Mesenchymal stem cell (in vitro differentiated cells and primary cell): ENCODE results near the gene RRP1B.

Experiments used
- DNase-seq: peaks from one replicate; pipeline ENCODE4 v3.0.0-alpha.2; 2013
- H2AFZ ChIP-seq: one replicate; pipeline ENCODE4 v1.6.1; 2013; ENCODE audit warnings: low read depth, mild to moderate bottlenecking, control low read depth, inconsistent platforms, low read length, moderate library complexity
- H2AK5ac ChIP-seq: 2 replicates; pipeline ENCODE4 v1.6.1; 2013; ENCODE audit warnings: low read length, moderate library complexity, mild to moderate bottlenecking, inconsistent platforms; ENCODE audit not compliant: severe bottlenecking
- H2BK120ac ChIP-seq: one replicate; pipeline ENCODE4 v1.6.1; 2013; ENCODE audit warnings: low read depth, mild to moderate bottlenecking, inconsistent platforms, low read length, moderate library complexity
- H2BK12ac ChIP-seq, 2 experiments: one replicate each; pipeline ENCODE4 v1.6.1; 2013; ENCODE audit warnings: inconsistent platforms in 2 of 2, low read length in 2 of 2, mild to moderate bottlenecking in 2 of 2, moderate library complexity in 2 of 2, control low read depth in 1 of 2
- H2BK15ac ChIP-seq: one replicate; pipeline ENCODE4 v1.6.1; 2013; ENCODE audit warnings: mild to moderate bottlenecking, low read depth, inconsistent platforms; ENCODE audit not compliant: poor library complexity, severe bottlenecking
- H2BK5ac ChIP-seq: 2 replicates; pipeline ENCODE4 v1.6.1; 2013; ENCODE audit warnings: low read depth, mild to moderate bottlenecking, low read length, control low read depth, inconsistent platforms; ENCODE audit not compliant: poor library complexity, severe bottlenecking
- H3K14ac ChIP-seq, 2 experiments: one replicate each; pipeline ENCODE4 v1.6.1; 2013; ENCODE audit warnings: inconsistent platforms in 2 of 2, low read length in 2 of 2, control low read depth in 1 of 2, mild to moderate bottlenecking in 1 of 2, moderate library complexity in 1 of 2
- H3K18ac ChIP-seq, 2 experiments: one replicate each; pipeline ENCODE4 v1.6.1; 2013; ENCODE audit warnings: inconsistent platforms in 2 of 2, low read length in 2 of 2, control low read depth in 1 of 2, low read depth in 1 of 2, mild to moderate bottlenecking in 1 of 2
- H3K23ac ChIP-seq, 2 experiments: one replicate each; pipeline ENCODE4 v1.6.1; 2013; ENCODE audit warnings: inconsistent platforms in 2 of 2, low read length in 2 of 2, mild to moderate bottlenecking in 2 of 2, moderate library complexity in 2 of 2, control low read depth in 1 of 2
- H3K27ac ChIP-seq: 2 replicates; pipeline ENCODE4 v1.5.1; 2013; ENCODE audit warnings: mild to moderate bottlenecking, moderate library complexity, low read length, control low read depth, inconsistent platforms; ENCODE audit not compliant: poor library complexity, severe bottlenecking
- H3K27me3 ChIP-seq, 2 experiments: 2 replicates each; pipeline versions ENCODE4 v1.6.1 to v1.7.0; 2013; ENCODE audit warnings: low read length in 2 of 2, mild to moderate bottlenecking in 2 of 2, moderate library complexity in 2 of 2, control low read depth in 1 of 2, inconsistent platforms in 1 of 2; ENCODE audit not compliant: control insufficient read depth in 1 of 2, insufficient read depth in 1 of 2
- H3K36me3 ChIP-seq, 2 experiments: 2 replicates each; pipeline versions ENCODE4 v1.6.1 to v1.7.0; 2013; ENCODE audit warnings: low read length in 2 of 2, control low read depth in 1 of 2, inconsistent platforms in 1 of 2, low read depth in 1 of 2, mild to moderate bottlenecking in 1 of 2; ENCODE audit not compliant: insufficient read depth in 2 of 2, control insufficient read depth in 1 of 2
- H3K4ac ChIP-seq, 2 experiments: one replicate each; pipeline ENCODE4 v1.6.1; 2013; ENCODE audit warnings: inconsistent platforms in 2 of 2, low read length in 2 of 2, mild to moderate bottlenecking in 2 of 2, moderate library complexity in 2 of 2, control low read depth in 1 of 2, low read depth in 1 of 2
- H3K4me1 ChIP-seq: 2 replicates; pipeline ENCODE4 v1.6.1; 2013; ENCODE audit warnings: low read depth, low read length, control low read depth; ENCODE audit not compliant: control insufficient read depth, insufficient read depth
- H3K4me2 ChIP-seq: 2 replicates; pipeline ENCODE4 v1.6.1; 2013; ENCODE audit warnings: low read length, mild to moderate bottlenecking, inconsistent platforms; ENCODE audit not compliant: poor library complexity, severe bottlenecking
- H3K4me3 ChIP-seq, 2 experiments: 2 replicates each; pipeline versions ENCODE4 v1.5.1 to v1.7.0; 2013; ENCODE audit warnings: low read length in 2 of 2, mild to moderate bottlenecking in 2 of 2, control low read depth in 1 of 2, low read depth in 1 of 2; ENCODE audit not compliant: insufficient read depth in 1 of 2
- H3K79me1 ChIP-seq: replicated peaks from 2 replicates; pipeline ENCODE4 v1.6.1; 2013; ENCODE audit warnings: mild to moderate bottlenecking, control low read depth, low read length, inconsistent platforms; ENCODE audit not compliant: poor library complexity, severe bottlenecking
- H3K9ac ChIP-seq: 2 replicates; pipeline ENCODE4 v1.7.0; 2013; ENCODE audit warnings: mild to moderate bottlenecking, low read length, moderate library complexity
- H3K9me3 ChIP-seq: 2 replicates; pipeline ENCODE4 v1.7.0; 2013; ENCODE audit warnings: mild to moderate bottlenecking, low read length; ENCODE audit not compliant: control insufficient read depth
- H4K8ac ChIP-seq: one replicate; pipeline ENCODE4 v1.6.1; 2013; ENCODE audit warnings: inconsistent platforms, mild to moderate bottlenecking, low read length, moderate library complexity
- H4K91ac ChIP-seq: one replicate; pipeline ENCODE4 v1.6.1; 2013; ENCODE audit warnings: mild to moderate bottlenecking, low read length, inconsistent platforms
- WGBS: methylation state at CpG from one replicate; pipeline ENCODE4 v1.1.7; 2013; ENCODE audit warnings: mixed read lengths; 5-methylcytosine and 5-hydroxymethylcytosine counted together

RRP1B gene

DNA sequence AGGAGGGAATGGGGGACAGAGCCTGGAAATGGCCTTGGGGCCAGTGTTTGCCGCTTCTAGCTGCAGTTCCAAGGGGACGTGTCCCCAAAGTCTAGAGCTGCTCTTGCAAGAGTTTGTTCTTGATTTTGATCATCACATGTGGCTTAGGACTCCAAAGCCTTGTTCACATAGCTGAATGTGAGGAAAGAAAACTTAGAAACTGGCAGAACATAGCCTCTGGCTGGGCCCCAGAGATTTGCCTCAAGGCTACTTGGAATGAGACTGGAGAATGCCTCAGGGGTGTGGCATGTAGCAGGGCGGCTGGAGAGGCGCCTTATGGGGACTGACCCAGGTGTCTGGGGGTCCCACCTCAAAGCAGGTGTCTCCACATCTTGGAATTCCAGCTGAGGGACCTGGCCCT is 61.8 kb downstream of the RRP1B start:
- peak overlapping the region in 1 of 2 experiments; percentile 21 for H3K14ac ChIP-seq
- peaks cover 12% of the 10 kb centered on the region for H3K79me1 ChIP-seq
- H3K4ac ChIP-seq, result no peak overlapping the region
- no peaks in the 10 kb centered on the region for H3K27me3 ChIP-seq
- H2BK120ac ChIP-seq, result no peak overlapping the region
- no peak overlapping the region for H2AFZ ChIP-seq
- H2AK5ac ChIP-seq, result no peak overlapping the region
- H3K4me1 ChIP-seq, result peaks cover 41% of the 10 kb centered on the region
- peak overlapping the region in 1 of 2 experiments; percentile 67 for H2BK12ac ChIP-seq
- H3K36me3 ChIP-seq, result peaks cover 12 to 26% of the 10 kb centered on the region in 2 experiments
- 96% methylated on average over 4 of the region's 4 CpGs for WGBS
- no peak for DNase-seq
- no peaks in the 10 kb centered on the region for H3K9me3 ChIP-seq
- H3K23ac ChIP-seq, result peak overlapping the region in 1 of 2 experiments; percentile 79
- H2BK5ac ChIP-seq, result no peak overlapping the region
- H4K8ac ChIP-seq, result no peak overlapping the region
- H3K9ac ChIP-seq, result peak overlapping the region; percentile 95
- no peak overlapping the region for H4K91ac ChIP-seq
- no peak overlapping the region for H2BK15ac ChIP-seq
- H3K27ac ChIP-seq, result no peak overlapping the region
- no peak overlapping the region for H3K18ac ChIP-seq
- H3K4me3 ChIP-seq, result peak overlapping the region in 1 of 2 experiments; percentile 87
- peak overlapping the region; percentile 77 for H3K4me2 ChIP-seq

DNA sequence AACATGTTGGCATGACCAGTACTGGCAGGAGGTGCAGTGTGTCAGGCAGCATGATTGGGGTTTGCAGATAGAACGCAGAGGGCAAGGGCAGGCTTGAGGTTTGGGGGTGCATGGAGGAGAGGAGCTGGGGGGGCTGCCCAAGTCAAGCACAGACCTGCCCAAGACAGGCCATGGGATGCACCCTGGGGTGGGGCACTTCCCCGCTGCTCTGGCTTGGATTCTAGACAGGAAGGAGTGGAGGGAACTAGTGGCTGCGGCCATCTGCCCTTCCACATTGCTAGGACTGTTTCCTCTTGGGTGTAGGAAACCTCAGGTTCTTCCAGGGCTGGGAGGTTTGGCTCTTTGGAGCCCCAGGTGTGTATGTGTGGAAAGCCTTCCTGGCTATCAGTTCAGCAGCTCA is 62.6 kb downstream of the RRP1B start:
- Histone ChIP-seq H2AFZ (no peak overlapping the region), H3K4me1 (peaks cover 42% of the 10 kb centered on the region), H2BK5ac (no peak overlapping the region), H2BK12ac (no peak overlapping the region), H2BK15ac (no peak overlapping the region), H4K91ac (no peak overlapping the region), H3K27me3 (no peaks in the 10 kb centered on the region), H3K18ac (no peak overlapping the region), H3K36me3 (peaks cover 12 to 31% of the 10 kb centered on the region in 2 experiments), H2BK120ac (no peak overlapping the region), H3K9me3 (no peaks in the 10 kb centered on the region), H3K4me2 (no peak overlapping the region), H2AK5ac (no peak overlapping the region), H3K79me1 (peaks cover 12% of the 10 kb centered on the region), H4K8ac (no peak overlapping the region), H3K9ac (no peak overlapping the region), H3K14ac (no peak overlapping the region), H3K4ac (no peak overlapping the region), H3K27ac (no peak overlapping the region), H3K23ac (no peak overlapping the region), H3K4me3 (no peak overlapping the region)
- 100% methylated on average over 3 of the region's 3 CpGs for WGBS
- DNase-seq, result no peak

DNA sequence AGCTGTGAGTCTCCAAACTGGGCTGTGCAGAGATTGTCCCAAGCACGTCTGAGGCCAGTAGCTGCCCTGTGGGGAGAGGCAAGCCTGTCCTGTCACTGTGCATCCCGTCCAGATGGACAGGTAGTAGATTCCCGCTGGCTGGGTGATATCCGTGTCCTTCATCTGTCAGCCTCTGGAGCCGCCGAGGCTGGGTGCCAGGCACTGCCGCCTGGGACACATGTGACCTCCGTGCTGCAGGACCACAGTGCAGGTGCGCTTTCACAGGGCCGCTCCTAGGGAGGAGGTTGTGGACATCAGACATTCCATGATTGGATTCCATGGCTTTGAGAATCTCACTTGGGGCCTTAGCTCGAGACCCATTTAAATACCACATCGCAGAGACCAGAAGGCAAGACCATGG is 64.3 kb downstream of the RRP1B start:
- Histone ChIP-seq H3K27me3 (no peaks in the 10 kb centered on the region), H2BK15ac (no peak overlapping the region), H3K14ac (no peak overlapping the region), H2AFZ (no peak overlapping the region), H3K23ac (no peak overlapping the region), H3K27ac (no peak overlapping the region), H3K36me3 (peaks cover 12 to 37% of the 10 kb centered on the region in 2 experiments), H2BK5ac (no peak overlapping the region), H4K8ac (no peak overlapping the region), H2BK12ac (no peak overlapping the region), H3K4me2 (no peak overlapping the region), H4K91ac (no peak overlapping the region), H3K9ac (no peak overlapping the region), H2BK120ac (no peak overlapping the region), H3K4ac (no peak overlapping the region), H2AK5ac (no peak overlapping the region), H3K9me3 (no peaks in the 10 kb centered on the region), H3K4me1 (peaks cover 49% of the 10 kb centered on the region), H3K4me3 (no peak overlapping the region), H3K79me1 (peaks cover 12% of the 10 kb centered on the region), H3K18ac (no peak overlapping the region)
- no peak for DNase-seq
- 94% methylated on average over 12 of the region's 12 CpGs for WGBS

DNA sequence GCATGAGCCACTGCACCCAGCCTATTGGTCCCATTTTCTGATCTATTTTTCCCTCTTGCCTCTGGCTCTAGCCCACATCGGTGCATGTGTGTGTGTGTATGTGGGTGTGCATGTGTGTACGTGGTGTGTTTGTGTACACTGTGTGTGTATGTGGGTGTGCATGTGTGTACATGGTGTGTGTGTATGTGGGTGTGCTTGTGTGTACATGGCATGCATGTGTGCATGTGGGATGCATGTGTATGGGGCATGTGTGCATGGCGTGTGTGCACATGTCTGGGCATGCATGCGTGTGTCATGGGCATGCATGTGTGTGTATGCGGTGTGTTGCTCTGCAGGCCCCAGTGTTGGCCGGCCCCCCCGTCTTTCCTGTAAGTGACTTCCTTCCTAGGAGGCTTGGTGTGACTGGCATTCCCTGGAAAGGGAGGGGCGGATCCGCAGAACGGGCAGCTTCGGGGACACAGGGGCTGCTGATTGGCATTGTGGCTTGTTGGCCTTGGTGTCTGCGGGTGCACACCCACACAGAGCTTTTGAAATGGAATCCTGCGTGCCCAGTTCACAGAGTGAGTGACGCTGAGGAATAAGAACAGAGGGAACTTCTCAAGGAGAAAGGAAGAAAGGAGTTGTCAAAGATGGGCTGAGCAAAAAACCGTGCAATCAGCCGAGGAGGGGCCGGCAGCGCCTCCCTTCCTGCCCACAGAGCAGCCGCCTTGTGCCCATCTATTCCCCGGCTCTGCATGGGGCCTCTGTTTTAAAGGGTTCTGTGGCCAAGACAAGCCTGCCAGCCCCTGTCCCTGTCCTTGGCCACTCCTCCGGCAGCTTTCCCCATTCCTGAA is 67.5 kb downstream of the RRP1B start:
- Histone ChIP-seq H3K4me3 (no peak overlapping the region), H3K4me1 (peaks cover 46% of the 10 kb centered on the region), H3K27me3 (no peaks in the 10 kb centered on the region), H2BK120ac (peak overlapping the region; percentile 9), H3K9ac (peak overlapping the region; percentile 85), H2BK12ac (peak overlapping the region; percentile 85 to 96), H3K4ac (peak overlapping the region; percentile 96 to 98), H3K4me2 (no peak overlapping the region), H3K9me3 (no peaks in the 10 kb centered on the region), H3K14ac (peak overlapping the region in 1 of 2 experiments; percentile 69), H3K36me3 (peaks cover 12 to 28% of the 10 kb centered on the region in 2 experiments), H2BK5ac (peak overlapping the region; percentile 63), H3K23ac (no peak overlapping the region), H2AK5ac (peak overlapping the region; percentile 93), H2AFZ (no peak overlapping the region), H2BK15ac (peak overlapping the region; percentile 83), H3K27ac (peak overlapping the region; percentile 90), H4K8ac (peak overlapping the region; percentile 85), H3K18ac (peak overlapping the region; percentile 26 to 98), H4K91ac (peak overlapping the region; percentile 100), H3K79me1 (peaks cover 16% of the 10 kb centered on the region)
- WGBS, result 96% methylated on average over 21 of the region's 21 CpGs
- no peak for DNase-seq
